ENCODE data around the gene NRXN3. TPM values are rescaled to one million over a fixed set of nuclear protein-coding genes. Genes with fewer than 3 reads are reported as not detected.

NRXN3 gene
- total and polyA plus RNA-seq, 2 experiments from 2014 or later = 0.08 to 0.11 TPM

DNA sequence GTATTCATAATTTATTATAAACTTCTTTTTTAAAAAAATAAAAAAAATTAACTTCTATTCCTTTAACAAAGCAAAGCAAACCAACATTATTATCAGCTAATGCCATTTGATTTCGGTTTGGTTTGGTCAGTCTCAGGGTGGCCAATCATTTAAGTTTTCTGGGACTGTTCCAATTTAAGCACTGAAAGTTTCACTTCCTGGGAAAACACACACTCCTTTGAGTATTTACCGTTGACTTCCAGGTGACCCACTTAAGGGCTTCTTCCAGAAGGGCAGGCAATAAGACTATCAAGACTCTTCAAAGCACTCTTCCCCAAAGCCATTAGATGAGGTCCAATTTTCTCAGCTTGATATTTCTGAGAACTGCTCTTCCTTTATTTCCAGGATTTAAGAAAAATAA is 1187.1 kb downstream of the NRXN3 start:
- H3K4me1 ChIP-seq (ENCODE audit: insufficient read depth) = no peaks in the 10 kb centered on the region
- H3F3A ChIP-seq (ENCODE audit: insufficient read depth) = no peaks in the 10 kb centered on the region
- no peaks in the 10 kb centered on the region for H4K20me1 ChIP-seq (ENCODE audit: insufficient read depth)
- no peak overlapping the region for H3K9ac ChIP-seq
- H3K27me3 ChIP-seq (replicated peaks; ENCODE audit: insufficient read depth) = no peaks in the 10 kb centered on the region
- no peak for DNase-seq
- 17 to 22% methylated on average over 2 of the region's 2 CpGs for WGBS, 2 experiments (ENCODE audit: low coverage in 1 of 2, low lambda C conversion rate in 2 of 2, missing lambda C conversion rate in 2 of 2)
- no peak overlapping the region for H3K4me2 ChIP-seq (ENCODE audit: unreplicated experiment)
- no peaks in the 10 kb centered on the region for H3K79me2 ChIP-seq (ENCODE audit: insufficient read depth)
- H3K9me2 ChIP-seq (ENCODE audit: insufficient read depth) = no peaks in the 10 kb centered on the region
- no peak overlapping the region for H3K27ac ChIP-seq
- in situ Hi-C loops (cut with MboI) = no loop called here
- H3K4me3 ChIP-seq = no peak overlapping the region
- no peaks in the 10 kb centered on the region for H3K9me3 ChIP-seq (ENCODE audit: low read depth)
- TF ChIP-seq EZH2phosphoT487 (IDR thresholded peaks at IDR 0.05; ENCODE audit: insufficient read depth, low read depth) (no peak), EZH2 (IDR thresholded peaks at IDR 0.05; ENCODE audit: insufficient read depth, poor library complexity, severe bottlenecking) (no peak)
- H3K36me3 ChIP-seq (ENCODE audit: low read depth) = no peaks in the 10 kb centered on the region
- no peak overlapping the region for H2AFZ ChIP-seq

- no peaks in the 10 kb centered on the region for H3K9me2 ChIP-seq (ENCODE audit: insufficient read depth)
- no peak overlapping the region for H3K4me3 ChIP-seq
- H3K9ac ChIP-seq = no peak overlapping the region
- in situ Hi-C loops (cut with MboI) = no loop called here
- DNase-seq = no peak
- no peak overlapping the region for H2AFZ ChIP-seq
- H3K9me3 ChIP-seq (ENCODE audit: low read depth) = no peaks in the 10 kb centered on the region
- H3K4me1 ChIP-seq (ENCODE audit: insufficient read depth) = no peaks in the 10 kb centered on the region
- 13 to 22% methylated on average over 3 of the region's 3 CpGs for WGBS, 2 experiments (ENCODE audit: low coverage in 1 of 2, low lambda C conversion rate in 2 of 2, missing lambda C conversion rate in 2 of 2)
- H3K79me2 ChIP-seq (ENCODE audit: insufficient read depth) = no peaks in the 10 kb centered on the region
- H3K27me3 ChIP-seq (replicated peaks; ENCODE audit: insufficient read depth) = no peaks in the 10 kb centered on the region
- TF ChIP-seq EZH2 (IDR thresholded peaks at IDR 0.05; ENCODE audit: insufficient read depth, poor library complexity, severe bottlenecking) = no peak
- no peak for TF ChIP-seq EZH2phosphoT487 (IDR thresholded peaks at IDR 0.05; ENCODE audit: insufficient read depth, low read depth)
- no peaks in the 10 kb centered on the region for H4K20me1 ChIP-seq (ENCODE audit: insufficient read depth)
- no peak overlapping the region for H3K27ac ChIP-seq
- H3K36me3 ChIP-seq (ENCODE audit: low read depth) = no peaks in the 10 kb centered on the region
- H3K4me2 ChIP-seq (ENCODE audit: unreplicated experiment) = no peak overlapping the region
- H3F3A ChIP-seq (ENCODE audit: insufficient read depth) = no peaks in the 10 kb centered on the region
Observed at GRCh38 chr14:79363291-79363690, 1193.1 kb downstream of the NRXN3 start.

GRCh38 chr14:79369359-79370332 is 1199.5 kb downstream of the NRXN3 start:
- H3K79me2 ChIP-seq (ENCODE audit: insufficient read depth) = no peaks in the 10 kb centered on the region
- no peaks in the 10 kb centered on the region for H4K20me1 ChIP-seq (ENCODE audit: insufficient read depth)
- H3K36me3 ChIP-seq (ENCODE audit: low read depth) = no peaks in the 10 kb centered on the region
- H3F3A ChIP-seq (ENCODE audit: insufficient read depth) = no peaks in the 10 kb centered on the region
- in situ Hi-C loops (cut with MboI) = no loop called here
- no peaks in the 10 kb centered on the region for H3K9me2 ChIP-seq (ENCODE audit: insufficient read depth)
- no peaks in the 10 kb centered on the region for H3K4me1 ChIP-seq (ENCODE audit: insufficient read depth)
- no peak overlapping the region for H3K4me2 ChIP-seq (ENCODE audit: unreplicated experiment)
- H3K27ac ChIP-seq = no peak overlapping the region
- TF ChIP-seq EZH2 (IDR thresholded peaks at IDR 0.05; ENCODE audit: insufficient read depth, poor library complexity, severe bottlenecking) (no peak), EZH2phosphoT487 (IDR thresholded peaks at IDR 0.05; ENCODE audit: insufficient read depth, low read depth) (no peak)
- H3K27me3 ChIP-seq (replicated peaks; ENCODE audit: insufficient read depth) = no peaks in the 10 kb centered on the region
- peak; percentile 56 for DNase-seq
- no peak overlapping the region for H3K9ac ChIP-seq
- no peak overlapping the region for H3K4me3 ChIP-seq
- no peaks in the 10 kb centered on the region for H3K9me3 ChIP-seq (ENCODE audit: low read depth)
- WGBS, 2 experiments (ENCODE audit: low coverage in 1 of 2, low lambda C conversion rate in 2 of 2, missing lambda C conversion rate in 2 of 2) = 35 to 37% methylated on average over 10 of the region's 10 CpGs
- H2AFZ ChIP-seq = no peak overlapping the region

DNA sequence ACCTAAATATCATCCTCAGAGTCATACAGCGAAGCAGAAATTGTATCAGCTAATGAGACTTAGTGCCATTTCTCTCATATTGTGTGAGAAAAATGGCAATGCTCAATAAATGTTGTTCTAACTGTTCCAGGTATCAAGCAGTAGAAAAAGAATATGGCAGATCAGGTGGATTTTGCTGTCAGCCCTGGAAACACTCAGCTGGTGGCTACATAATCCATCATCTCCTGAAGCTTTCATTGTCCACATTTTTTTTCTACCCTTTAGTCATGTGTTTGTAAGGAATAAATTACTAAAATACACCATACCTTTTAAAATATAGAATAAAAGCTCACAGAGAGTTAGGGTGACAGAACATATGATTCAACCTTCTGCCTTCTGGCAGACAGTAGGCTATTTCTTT is 1200.8 kb downstream of the NRXN3 start:
- no peak overlapping the region for H2AFZ ChIP-seq
- no peaks in the 10 kb centered on the region for H3K27me3 ChIP-seq (replicated peaks; ENCODE audit: insufficient read depth)
- WGBS, 2 experiments (ENCODE audit: low coverage in 1 of 2, low lambda C conversion rate in 2 of 2, missing lambda C conversion rate in 2 of 2) = 10 to 32% methylated on average over 1 of the region's 1 CpG
- no peak for DNase-seq
- H3K9ac ChIP-seq = no peak overlapping the region
- no peak overlapping the region for H3K4me3 ChIP-seq
- H3K36me3 ChIP-seq (ENCODE audit: low read depth) = no peaks in the 10 kb centered on the region
- no peaks in the 10 kb centered on the region for H3K9me2 ChIP-seq (ENCODE audit: insufficient read depth)
- in situ Hi-C loops (cut with MboI) = no loop called here
- H3F3A ChIP-seq (ENCODE audit: insufficient read depth) = no peaks in the 10 kb centered on the region
- no peaks in the 10 kb centered on the region for H3K4me1 ChIP-seq (ENCODE audit: insufficient read depth)
- no peak for TF ChIP-seq EZH2 (IDR thresholded peaks at IDR 0.05; ENCODE audit: insufficient read depth, poor library complexity, severe bottlenecking)
- no peaks in the 10 kb centered on the region for H3K9me3 ChIP-seq (ENCODE audit: low read depth)
- no peak overlapping the region for H3K4me2 ChIP-seq (ENCODE audit: unreplicated experiment)
- no peaks in the 10 kb centered on the region for H4K20me1 ChIP-seq (ENCODE audit: insufficient read depth)
- no peak overlapping the region for H3K27ac ChIP-seq
- no peaks in the 10 kb centered on the region for H3K79me2 ChIP-seq (ENCODE audit: insufficient read depth)
